ENCODE data around the gene FAM131C. TPM values are rescaled to one million over a fixed set of nuclear protein-coding genes. Genes with fewer than 3 reads are reported as not detected.
"Not testable (repeated sequence)": the region's sequence is repeated elsewhere in the genome, so short reads cannot be mapped to it uniquely, and the experiment has no call there.

Gene FAM131C
- total RNA-seq, 2 experiments from 2014 or later = 0.33 TPM; not detected in 1

GRCh38 chr1:16063921-16064320 is 9.5 kb downstream of the FAM131C start:
- ChIA-PET CTCF (interaction anchor here (1.0 to 1.6 kb wide), 3 partner anchors 15 to 272 kb away, joined by 3 to 6 read pairs (median 3); no protein-coding TSS in a partner anchor), POLR2A (no interaction called here)
- no peak overlapping the region for H3K27ac Mint-ChIP-seq
- no peaks in the 10 kb centered on the region for H3K27me3 Mint-ChIP-seq
- intact Hi-C loops (cut with micrococcal nuclease) = no loop called here
- DNase-seq = no peak
- H3K36me3 Mint-ChIP-seq = no peaks in the 10 kb centered on the region
- H3K4me1 Mint-ChIP-seq (ENCODE audit: low read depth) = peaks cover 10% of the 10 kb centered on the region
- no peaks in the 10 kb centered on the region for H3K9me3 Mint-ChIP-seq
- H3K4me3 Mint-ChIP-seq = no peak overlapping the region

DNA sequence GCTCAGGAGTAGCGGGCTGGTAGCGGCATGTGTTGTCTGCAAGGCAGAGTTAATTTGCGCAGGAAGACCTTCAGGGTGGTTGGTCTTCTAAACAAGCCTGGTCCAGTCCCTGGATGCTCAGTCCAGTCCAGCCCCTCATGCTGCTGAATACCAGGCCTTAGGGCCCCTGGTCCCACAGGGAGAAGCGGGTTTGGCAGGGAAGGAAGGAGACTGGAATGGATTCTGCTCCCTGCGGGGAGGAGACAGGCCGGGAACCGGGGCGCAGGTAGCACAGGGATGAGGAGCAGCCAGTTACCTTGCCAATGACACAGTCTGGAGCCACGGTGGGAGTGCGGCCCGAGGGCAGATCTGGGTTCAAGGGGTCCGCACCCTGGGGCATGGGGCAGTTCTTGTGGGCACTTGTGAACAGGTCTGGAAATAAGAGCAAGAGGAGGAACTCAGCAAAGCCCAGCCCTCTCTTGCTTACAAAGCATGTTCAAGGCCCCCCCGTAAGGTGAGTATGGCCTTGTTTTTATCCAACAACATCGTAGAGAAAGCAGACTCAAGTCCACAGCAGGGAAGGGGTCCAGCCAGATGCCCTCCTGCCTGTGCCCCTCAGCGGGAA is 10.1 kb downstream of the FAM131C start:
- H3K36me3 Mint-ChIP-seq = no peaks in the 10 kb centered on the region
- peaks cover 10% of the 10 kb centered on the region for H3K4me1 Mint-ChIP-seq (ENCODE audit: low read depth)
- CTCF ChIA-PET = interaction anchor here (1.6 kb wide), 1 partner anchor 271 kb away, joined by 6 read pairs; no protein-coding TSS in a partner anchor

GRCh38 chr1:16062687-16063075 is 10.8 kb downstream of the FAM131C start:
- H3K27ac Mint-ChIP-seq; DNase-seq; H3K4me3 Mint-ChIP-seq; H3K9me3 Mint-ChIP-seq; intact Hi-C loops (cut with micrococcal nuclease); H3K27me3 Mint-ChIP-seq; H3K36me3 Mint-ChIP-seq; POLR2A ChIA-PET; CTCF ChIA-PET: not testable (repeated sequence)
- H3K4me1 Mint-ChIP-seq (ENCODE audit: low read depth) = peaks cover 10% of the 10 kb centered on the region

More for the DNA sequence above, 10.1 kb downstream of the FAM131C start:
- Mint-ChIP-seq H3K27ac (no peak overlapping the region), H3K9me3 (no peaks in the 10 kb centered on the region), H3K4me3 (no peak overlapping the region), H3K27me3 (no peaks in the 10 kb centered on the region)
- intact Hi-C loops (cut with micrococcal nuclease) = no loop called here
- DNase-seq = no peak
- POLR2A ChIA-PET = no interaction called here

GRCh38 chr1:16061989-16062686 is 11.3 kb downstream of the FAM131C start:
- CTCF ChIA-PET, POLR2A ChIA-PET: not testable (repeated sequence)

DNA sequence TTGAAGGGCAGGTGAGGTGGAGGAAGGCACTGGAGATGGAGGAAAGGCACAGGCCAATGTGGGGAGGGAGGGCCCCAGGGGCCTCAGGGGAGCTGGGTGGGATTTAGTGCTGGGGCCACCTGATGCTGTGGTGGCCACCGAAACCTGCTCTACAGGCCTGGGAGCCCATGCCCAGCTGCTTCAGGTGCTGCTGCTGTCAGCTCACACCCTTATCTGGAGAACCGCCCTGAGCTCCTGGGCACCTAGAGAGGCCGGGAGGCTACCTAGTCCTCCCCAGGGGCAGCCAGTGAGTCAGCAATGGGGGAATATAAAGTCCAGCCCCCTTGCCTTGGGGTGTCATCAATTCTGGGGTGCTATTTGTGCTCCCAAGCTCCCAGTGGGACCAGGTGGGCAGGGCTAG is 12.2 kb downstream of the FAM131C start:
- ChIA-PET CTCF (no interaction called here), POLR2A (no interaction called here)
- Mint-ChIP-seq H3K4me3 (no peak overlapping the region), H3K4me1 (ENCODE audit: low read depth) (peaks cover 10% of the 10 kb centered on the region), H3K27ac (no peak overlapping the region), H3K27me3 (no peaks in the 10 kb centered on the region), H3K9me3 (no peaks in the 10 kb centered on the region), H3K36me3 (no peaks in the 10 kb centered on the region)
- intact Hi-C loops (cut with micrococcal nuclease) = no loop called here
- no peak for DNase-seq

More at GRCh38 chr1:16061989-16062686, 11.3 kb downstream of the FAM131C start:
- peaks cover 10% of the 10 kb centered on the region for H3K4me1 Mint-ChIP-seq (ENCODE audit: low read depth)
- H3K27ac Mint-ChIP-seq; H3K9me3 Mint-ChIP-seq; H3K27me3 Mint-ChIP-seq; H3K36me3 Mint-ChIP-seq; DNase-seq; intact Hi-C loops (cut with micrococcal nuclease); H3K4me3 Mint-ChIP-seq: not testable (repeated sequence)

GRCh38 chr1:16058394-16059120 is 14.9 kb downstream of the FAM131C start:
- ChIA-PET CTCF (interaction anchor here (0.8 kb wide), 1 partner anchor 23 kb away, joined by 3 read pairs; no protein-coding TSS in a partner anchor), POLR2A (interaction anchor here (1.0 kb wide), 1 partner anchor 22 kb away, joined by 3 read pairs; no protein-coding TSS in a partner anchor)
- H3K9me3 Mint-ChIP-seq; H3K27ac Mint-ChIP-seq; H3K4me1 Mint-ChIP-seq (ENCODE audit: low read depth); H3K36me3 Mint-ChIP-seq; DNase-seq; H3K27me3 Mint-ChIP-seq; H3K4me3 Mint-ChIP-seq: not testable (repeated sequence)
- intact Hi-C loops (cut with micrococcal nuclease) = loop anchor here (1.0 to 5.0 kb wide), 2 partner anchors 8 to 266 kb away; no protein-coding TSS in a partner anchor

DNA sequence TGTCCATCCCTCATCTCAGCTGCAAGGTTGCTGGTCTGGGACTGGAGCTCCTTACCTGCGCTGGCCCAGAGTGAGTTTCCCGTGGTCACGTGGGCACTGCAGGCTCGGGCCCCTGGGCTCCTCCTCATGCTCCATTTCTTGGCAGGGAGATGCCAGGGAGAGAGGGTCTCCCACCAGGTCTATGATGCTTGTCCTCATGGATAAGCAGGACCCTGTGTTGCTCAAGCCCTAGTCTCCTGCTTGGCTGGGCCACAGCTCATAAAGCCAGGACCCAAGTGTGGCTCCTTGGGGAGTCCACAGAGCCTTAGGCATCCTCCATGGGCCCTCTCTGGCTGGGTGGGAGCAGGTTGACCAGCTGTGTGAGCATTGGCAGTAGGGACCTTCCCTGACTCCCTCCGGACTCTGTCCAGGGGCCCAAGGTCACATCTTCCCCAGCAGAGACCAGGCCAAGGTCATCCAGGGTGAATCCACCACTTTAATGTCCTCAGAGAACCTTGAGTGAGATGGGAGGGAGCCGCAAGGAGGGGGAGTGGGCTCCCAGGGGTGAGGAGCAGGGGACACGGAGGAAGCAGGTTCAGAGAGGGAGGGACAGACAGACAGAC is 16.0 kb downstream of the FAM131C start:
- intact Hi-C loops (cut with micrococcal nuclease) = loop anchor here (5.0 kb wide), 1 partner anchor 265 kb away; no protein-coding TSS in a partner anchor
- H3K36me3 Mint-ChIP-seq; H3K9me3 Mint-ChIP-seq; H3K4me3 Mint-ChIP-seq; H3K27ac Mint-ChIP-seq; POLR2A ChIA-PET; H3K4me1 Mint-ChIP-seq (ENCODE audit: low read depth); H3K27me3 Mint-ChIP-seq; DNase-seq: not testable (repeated sequence)
- CTCF ChIA-PET = interaction anchor here (1.4 to 4.1 kb wide), 2 partner anchors 20 to 266 kb away, joined by 3 to 25 read pairs; no protein-coding TSS in a partner anchor

GRCh38 chr1:16056521-16056912 is 16.9 kb downstream of the FAM131C start:
- POLR2A ChIA-PET; H3K27ac Mint-ChIP-seq; H3K36me3 Mint-ChIP-seq; DNase-seq; H3K4me3 Mint-ChIP-seq; H3K4me1 Mint-ChIP-seq (ENCODE audit: low read depth); H3K9me3 Mint-ChIP-seq; H3K27me3 Mint-ChIP-seq: not testable (repeated sequence)
- intact Hi-C loops (cut with micrococcal nuclease) = loop anchor here (1.0 to 5.0 kb wide), 2 partner anchors 47 to 264 kb away; no protein-coding TSS in a partner anchor
- CTCF ChIA-PET = interaction anchor here (0.6 to 4.1 kb wide), 9 partner anchors 16 to 280 kb away, joined by 3 to 25 read pairs (median 4); partner anchors contain the start of gene FAM131C

DNA sequence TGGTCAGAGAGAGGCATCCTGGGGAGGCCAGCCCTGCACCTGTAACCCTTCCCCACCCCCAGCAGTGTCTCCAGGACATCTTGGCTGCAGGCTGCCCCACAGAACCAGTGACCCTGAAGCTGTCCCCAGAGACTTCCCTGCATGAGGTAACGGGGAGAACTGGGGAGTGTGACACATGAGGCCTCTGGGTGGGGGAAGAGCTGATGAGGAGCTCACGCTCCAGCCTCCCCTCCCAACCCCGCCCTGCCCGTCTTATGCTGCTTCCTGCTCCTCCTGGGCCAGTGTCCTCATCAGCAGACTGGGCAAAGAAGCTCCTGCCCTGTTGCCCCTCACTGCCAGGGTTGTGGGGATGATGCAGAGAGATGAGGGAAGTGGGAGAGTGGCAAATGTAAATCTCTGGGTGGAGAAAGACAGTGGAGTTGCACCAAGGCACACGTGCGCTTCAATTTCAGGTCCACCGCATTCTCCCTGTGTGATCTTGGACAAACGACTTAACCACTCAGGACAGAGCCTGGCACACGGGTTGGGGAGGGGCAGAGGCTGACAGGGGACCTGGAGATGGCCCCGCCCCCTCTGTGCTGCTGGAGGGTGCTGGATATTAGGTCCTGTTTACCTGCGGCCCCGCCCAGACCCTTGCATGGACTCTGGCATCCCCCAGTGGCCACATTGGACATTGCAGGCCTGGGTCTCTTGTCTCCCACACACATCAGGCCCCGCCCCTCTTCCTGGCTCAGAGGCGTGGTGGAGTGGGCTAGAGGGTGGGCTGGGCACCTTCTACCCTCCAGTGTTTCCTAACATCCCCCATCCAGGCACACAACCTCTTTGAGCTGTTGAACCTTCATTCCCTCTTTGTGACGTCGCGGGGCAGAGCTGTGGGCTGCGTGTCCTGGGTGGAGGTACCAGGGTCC is 17.6 kb downstream of the FAM131C start:
- peaks cover 6% of the 10 kb centered on the region for H3K4me1 Mint-ChIP-seq (ENCODE audit: low read depth)
- no peaks in the 10 kb centered on the region for H3K36me3 Mint-ChIP-seq
- ChIA-PET CTCF (interaction anchor here (0.5 to 4.1 kb wide), 18 partner anchors 9 to 279 kb away, joined by 3 to 25 read pairs (median 4); partner anchors contain the start of gene FAM131C), POLR2A (no interaction called here)
- H3K27me3 Mint-ChIP-seq = peaks cover 1% of the 10 kb centered on the region
- no peaks in the 10 kb centered on the region for H3K9me3 Mint-ChIP-seq
- DNase-seq = peak; percentile 91
- no peak overlapping the region for H3K27ac Mint-ChIP-seq
- intact Hi-C loops (cut with micrococcal nuclease) = loop anchor here (1.0 to 5.0 kb wide), 2 partner anchors 47 to 264 kb away; no protein-coding TSS in a partner anchor
- H3K4me3 Mint-ChIP-seq = no peak overlapping the region

GRCh38 chr1:16054598-16055540 is 18.6 kb downstream of the FAM131C start:
- no peak overlapping the region for H3K4me3 Mint-ChIP-seq
- POLR2A ChIA-PET = no interaction called here
- H3K4me1 Mint-ChIP-seq (ENCODE audit: low read depth) = peaks cover 6% of the 10 kb centered on the region
- H3K36me3 Mint-ChIP-seq = no peaks in the 10 kb centered on the region
- CTCF ChIA-PET = interaction anchor here (0.5 to 4.1 kb wide), 13 partner anchors 8 to 263 kb away, joined by 3 to 25 read pairs (median 4); no protein-coding TSS in a partner anchor
- no peak for DNase-seq
- H3K27ac Mint-ChIP-seq = no peak overlapping the region
- H3K9me3 Mint-ChIP-seq = no peaks in the 10 kb centered on the region
- peaks cover 5% of the 10 kb centered on the region for H3K27me3 Mint-ChIP-seq
- intact Hi-C loops (cut with micrococcal nuclease) = loop anchor here (5.0 kb wide), 1 partner anchor 263 kb away; no protein-coding TSS in a partner anchor

All from activated CD4-positive, alpha-beta memory T cell treated with anti-CD3 and anti-CD28 coated beads for 36 hours (primary cell).